Transverse colon (tissue), 4 donors: Measurements from ENCODE around the gene PIAS1. TPM values are rescaled to one million over a fixed set of nuclear protein-coding genes. Genes with fewer than 3 reads are reported as not detected.

ENCODE experiments used
- DNase-seq: peaks from one replicate; pipeline ENCODE4 v3.0.0-alpha.2; 2019
- H3K27ac ChIP-seq, 4 donors: fragments of 200-600 bp; sonication (generic); 2 replicates each; pipeline ENCODE4 v1.5.1; 2016 to 2018; ENCODE audit warnings: inconsistent platforms in 4 of 4
- H3K27me3 ChIP-seq: fragments of 200-600 bp; sonication (generic); 2 replicates; pipeline ENCODE4 v1.5.1; 2017; ENCODE audit warnings: inconsistent platforms
- H3K36me3 ChIP-seq, 4 donors: fragments of 200-600 bp; sonication (generic); 2 replicates each; pipeline ENCODE4 v1.5.1; 2017 to 2019; ENCODE audit warnings: inconsistent platforms in 4 of 4
- H3K4me1 ChIP-seq, 4 donors: fragments of 200-600 bp; sonication (generic); 2 replicates each; pipeline ENCODE4 v1.5.1; 2017 to 2020; ENCODE audit warnings: inconsistent platforms in 4 of 4
- H3K4me3 ChIP-seq, 4 donors: fragments of 200-600 bp; sonication (generic); 1 replicate in 1 of 4; 2 replicates in 3 of 4; pipeline versions ENCODE4 v1.5.1 to v1.6.1; 2017 to 2019; ENCODE audit warnings: inconsistent platforms in 4 of 4
- H3K9me3 ChIP-seq, 2 donors: fragments of 200-600 bp; sonication (generic); 2 replicates each; pipeline ENCODE4 v1.5.1; 2017 to 2019; ENCODE audit warnings: inconsistent platforms in 2 of 2
- EP300 ChIP-seq: sonication (generic); formaldehyde crosslinking; IDR thresholded peaks from one replicate; pipeline ENCODE4 v1.6.1; 2017; ENCODE audit warnings: antibody characterized with exemption, low read depth
- POLR2A ChIP-seq: fragments of 450-650 bp; IDR thresholded peaks from one replicate; pipeline ENCODE4 v1.6.1; 2016; ENCODE audit warnings: antibody characterized with exemption, mild to moderate bottlenecking, moderate library complexity
- POLR2AphosphoS5 ChIP-seq, 3 donors: sonication (generic); formaldehyde crosslinking; IDR thresholded peaks; one replicate each; pipeline ENCODE4 v1.6.1; 2016; ENCODE audit warnings: antibody characterized with exemption in 3 of 3
- WGBS, 2 donors: methylation state at CpG; one replicate each; pipeline ENCODE4 v1.1.5; 2018; ENCODE audit warnings: low coverage in 1 of 2; 5-methylcytosine and 5-hydroxymethylcytosine counted together
- in situ Hi-C, 4 donors: fragments of 200-750 bp; cut with MboI; loops; one replicate each; pipeline versions ENCODE4 v1.15.0 to v1.15.1; 2017; ENCODE audit warnings: low sequenced_read_pairs in 3 of 4, low pct_ligation_motif_present in 1 of 4, low pct_unique_long_range_greater_than_20kb in 1 of 4
- intact Hi-C: fragments of 100-400 bp; cut with DNase I; formaldehyde crosslinking; loops from one replicate; pipeline ENCODE4 v1.15.1; 2023; ENCODE audit warnings: low total_unique reads
- total RNA-seq, 4 donors: library from RNA; depleted of rRNA; stranded (reverse); fragments of >200 nt; gene quantifications; one replicate each; pipeline ENCODE4 v1.1.0, GENCODE V29; 2016
- TF ChIP-seq, protein P1 (sequence below), 5 experiments: fragments of 200-600 bp in 3 of 5; fragments of 450-650 bp in 2 of 5; sonication (generic) in 3 of 5; IDR thresholded peaks; 1 replicate in 2 of 5; 2 replicates in 3 of 5; pipeline ENCODE4 v1.5.1; 2016 to 2017; ENCODE audit warnings: antibody characterized with exemption in 5 of 5, inconsistent platforms in 3 of 5, mild to moderate bottlenecking in 2 of 5, moderate library complexity in 1 of 5

The PIAS1 gene
- total RNA-seq, 4 donors from 2014 or later = 34.0 to 141 (median 55.4) TPM

DNA sequence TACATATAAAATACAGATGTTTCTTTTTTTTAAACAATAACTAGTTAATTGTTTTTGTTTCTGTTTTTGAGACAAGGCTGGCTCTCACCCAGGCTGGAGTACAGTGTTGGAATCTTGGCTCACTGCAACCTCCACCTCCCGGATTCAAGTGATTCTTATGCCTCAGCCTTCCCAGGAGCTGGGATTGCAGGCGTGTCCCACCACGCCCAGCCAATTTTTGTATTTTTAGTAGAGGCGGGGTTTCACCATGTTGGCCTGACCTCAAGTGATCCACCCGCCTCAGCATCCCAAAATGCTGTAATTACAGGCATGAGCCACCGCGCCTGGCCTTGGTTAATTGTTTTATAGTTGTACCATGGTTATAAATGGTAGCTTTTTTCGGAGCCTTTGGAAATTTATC is 72.3 kb downstream of the PIAS1 start:
- DNase-seq = peak; percentile 60
- peak overlapping the region in 2 of 4 donors; percentile 10 to 18 for H3K27ac ChIP-seq
- H3K36me3 ChIP-seq = no peaks in the 10 kb centered on the region
- in situ Hi-C loops (no loop called here), intact Hi-C loops (no loop called here)
- no peaks in the 10 kb centered on the region for H3K9me3 ChIP-seq
- TF ChIP-seq EP300 (no peak), POLR2A (no peak)
- TF ChIP-seq, protein P1, sequence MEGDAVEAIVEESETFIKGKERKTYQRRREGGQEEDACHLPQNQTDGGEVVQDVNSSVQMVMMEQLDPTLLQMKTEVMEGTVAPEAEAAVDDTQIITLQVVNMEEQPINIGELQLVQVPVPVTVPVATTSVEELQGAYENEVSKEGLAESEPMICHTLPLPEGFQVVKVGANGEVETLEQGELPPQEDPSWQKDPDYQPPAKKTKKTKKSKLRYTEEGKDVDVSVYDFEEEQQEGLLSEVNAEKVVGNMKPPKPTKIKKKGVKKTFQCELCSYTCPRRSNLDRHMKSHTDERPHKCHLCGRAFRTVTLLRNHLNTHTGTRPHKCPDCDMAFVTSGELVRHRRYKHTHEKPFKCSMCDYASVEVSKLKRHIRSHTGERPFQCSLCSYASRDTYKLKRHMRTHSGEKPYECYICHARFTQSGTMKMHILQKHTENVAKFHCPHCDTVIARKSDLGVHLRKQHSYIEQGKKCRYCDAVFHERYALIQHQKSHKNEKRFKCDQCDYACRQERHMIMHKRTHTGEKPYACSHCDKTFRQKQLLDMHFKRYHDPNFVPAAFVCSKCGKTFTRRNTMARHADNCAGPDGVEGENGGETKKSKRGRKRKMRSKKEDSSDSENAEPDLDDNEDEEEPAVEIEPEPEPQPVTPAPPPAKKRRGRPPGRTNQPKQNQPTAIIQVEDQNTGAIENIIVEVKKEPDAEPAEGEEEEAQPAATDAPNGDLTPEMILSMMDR (IDR thresholded peaks at IDR 0.05) = no peak
- WGBS, 2 donors = 27 to 57% methylated on average over 4 to 8 of the region's 8 CpGs
- peaks cover 0 to 38% (median 17%) of the 10 kb centered on the region in 4 donors for H3K4me1 ChIP-seq
- H3K4me3 ChIP-seq = no peak overlapping the region
- H3K27me3 ChIP-seq = no peaks in the 10 kb centered on the region

- peaks cover 0 to 40% (median 17%) of the 10 kb centered on the region in 4 donors for H3K4me1 ChIP-seq
Measured at GRCh38 chr15:68129072-68129471, 75.0 kb downstream of the PIAS1 start.

GRCh38 chr15:68130851-68131250 is 76.7 kb downstream of the PIAS1 start:
- Histone ChIP-seq H3K4me3 (no peak overlapping the region), H3K36me3 (no peaks in the 10 kb centered on the region), H3K9me3 (no peaks in the 10 kb centered on the region), H3K27ac (no peak overlapping the region), H3K4me1 (peaks cover 0 to 29% (median 11%) of the 10 kb centered on the region in 4 donors), H3K27me3 (no peaks in the 10 kb centered on the region)
- in situ Hi-C loops = no loop called here
- 93 to 98% methylated on average over 3 of the region's 3 CpGs for WGBS, 2 donors
- no peak for DNase-seq
- TF ChIP-seq, protein P1 (IDR thresholded peaks at IDR 0.05) = no peak
- no peak for TF ChIP-seq POLR2AphosphoS5 (IDR thresholded peaks at IDR 0.05)
- no peak for TF ChIP-seq POLR2A
- no peak for TF ChIP-seq EP300
- intact Hi-C loops = no loop called here

More at GRCh38 chr15:68129072-68129471, 75.0 kb downstream of the PIAS1 start:
- Histone ChIP-seq H3K27ac (no peak overlapping the region), H3K27me3 (no peaks in the 10 kb centered on the region), H3K9me3 (no peaks in the 10 kb centered on the region), H3K36me3 (no peaks in the 10 kb centered on the region), H3K4me3 (no peak overlapping the region)
- TF ChIP-seq POLR2AphosphoS5 (IDR thresholded peaks at IDR 0.05) (no peak), EP300 (no peak)
- in situ Hi-C loops = no loop called here
- intact Hi-C loops = no loop called here
- no peak for DNase-seq
- 58 to 78% methylated on average over 2 to 3 of the region's 3 CpGs for WGBS, 2 donors

- DNase-seq = no peak
- Histone ChIP-seq H3K36me3 (no peaks in the 10 kb centered on the region), H3K4me1 (peaks cover 0 to 23% (median 4%) of the 10 kb centered on the region in 4 donors), H3K27me3 (no peaks in the 10 kb centered on the region), H3K4me3 (no peak overlapping the region), H3K27ac (no peak overlapping the region), H3K9me3 (no peaks in the 10 kb centered on the region)
- in situ Hi-C loops (no loop called here), intact Hi-C loops (no loop called here)
- TF ChIP-seq, protein P1 (IDR thresholded peaks at IDR 0.05) = no peak
- TF ChIP-seq EP300 (no peak), POLR2AphosphoS5 (IDR thresholded peaks at IDR 0.05) (no peak), POLR2A (no peak)
- 100% methylated on average over 1 of the region's 1 CpG for WGBS, 2 donors
Measured at GRCh38 chr15:68137096-68137495, 83.0 kb downstream of the PIAS1 start.

DNA sequence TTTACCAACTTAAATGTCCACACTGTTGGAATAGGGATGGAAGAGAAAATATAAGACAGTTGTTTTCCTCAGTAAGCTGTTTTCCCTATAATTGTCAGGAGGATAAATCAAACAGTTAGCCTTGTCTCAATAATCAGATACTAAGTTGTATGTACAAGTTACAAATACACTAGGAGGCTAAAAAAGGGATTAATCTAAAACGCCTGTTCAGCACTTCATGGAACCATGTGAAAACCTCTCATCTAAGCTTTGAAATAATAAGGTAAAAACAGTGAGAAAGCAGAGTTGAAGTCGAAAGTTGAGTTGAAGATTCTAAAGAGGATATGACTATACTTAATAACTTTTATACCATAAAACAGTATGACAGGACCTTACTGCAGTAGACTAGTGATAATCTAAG is 89.0 kb downstream of the PIAS1 start:
- DNase-seq = no peak
- Histone ChIP-seq H3K27ac (no peak overlapping the region), H3K4me1 (peaks cover 0 to 23% (median 3%) of the 10 kb centered on the region in 4 donors), H3K9me3 (no peaks in the 10 kb centered on the region), H3K27me3 (no peaks in the 10 kb centered on the region), H3K36me3 (peaks cover 0 to 11% (median 4%) of the 10 kb centered on the region in 4 donors), H3K4me3 (no peak overlapping the region)
- in situ Hi-C loops (no loop called here), intact Hi-C loops (no loop called here)
- TF ChIP-seq POLR2AphosphoS5 (IDR thresholded peaks at IDR 0.05) (no peak), POLR2A (no peak), EP300 (no peak)
- TF ChIP-seq, protein P1 (IDR thresholded peaks at IDR 0.05) = no peak
- 96 to 100% methylated on average over 2 of the region's 2 CpGs for WGBS, 2 donors
